Activated CD8-positive, alpha-beta T cell treated with anti-CD3 and anti-CD28 coated beads, Interleukin-2, amount 10 ng/mL, durations not matched to agents 7 days and 5 days (primary cell): ENCODE measurements around the gene PLD1. TPM values are rescaled to one million over a fixed set of nuclear protein-coding genes. Genes with fewer than 3 reads are reported as not detected.

Source experiments
- ATAC-seq: fragments of 150-1000 bp; cut with Tn5 transposase; one replicate; pipeline ENCODE4 v1.10.0; 2021; ENCODE audit warnings: moderate library complexity
- CTCF ChIA-PET: fragments of 350-600 bp; sonication (Branson Sonifier 250); formaldehyde crosslinking; loops from one replicate; lab custom pipeline; 2021; ENCODE audit warnings: antibody characterized with exemption; lab: Charles Lee
- POLR2A ChIA-PET: fragments of 350-600 bp; sonication (Branson Sonifier 250); formaldehyde crosslinking; loops from one replicate; lab custom pipeline; 2021; ENCODE audit warnings: antibody characterized with exemption; lab: Charles Lee
- DNase-seq: peaks from one replicate; pipeline ENCODE4 v3.0.0-alpha.2; 2020
- H3K27ac Mint-ChIP-seq: one replicate; pipeline ENCODE4 v1.8.0; 2021; ENCODE audit warnings: mild to moderate bottlenecking, mixed read lengths
- H3K27me3 Mint-ChIP-seq: one replicate; pipeline ENCODE4 v1.8.0; 2021; ENCODE audit warnings: low read depth, mixed read lengths
- H3K36me3 Mint-ChIP-seq: one replicate; pipeline ENCODE4 v1.8.0; 2021; ENCODE audit warnings: low read depth, mixed read lengths
- H3K4me1 Mint-ChIP-seq: one replicate; pipeline ENCODE4 v1.8.0; 2021; ENCODE audit warnings: low read depth, mixed read lengths
- H3K4me3 Mint-ChIP-seq: one replicate; pipeline ENCODE4 v1.8.0; 2021; ENCODE audit warnings: mild to moderate bottlenecking, mixed read lengths
- H3K9me3 Mint-ChIP-seq: one replicate; pipeline ENCODE4 v1.8.0; 2022; ENCODE audit warnings: mixed read lengths; ENCODE audit not compliant: insufficient read depth
- total RNA-seq, 2 experiments: library from RNA; stranded (reverse); gene quantifications; one replicate each; pipeline ENCODE4 v1.2.3, GENCODE V29; 2021

PLD1 gene
- total RNA-seq, 2 experiments from 2014 or later: 0.29 to 1.1 TPM

GRCh38 chr3:171835116-171835515 lies 24.8 kb upstream of the PLD1 start:
- ATAC-seq: no peak
- CTCF ChIA-PET: interaction anchor here (1.1 to 1.6 kb wide), 3 partner anchors 83 to 873 kb away, joined by 3 to 5 read pairs (median 4); no protein-coding TSS in a partner anchor
- POLR2A ChIA-PET: no interaction called here

GRCh38 chr3:171834461-171834801 lies 24.1 kb upstream of the PLD1 start:
- Mint-ChIP-seq H3K4me1 (no peaks in the 10 kb centered on the region), H3K9me3 (no peaks in the 10 kb centered on the region), H3K4me3 (no peak overlapping the region), H3K27me3 (peaks cover 18% of the 10 kb centered on the region), H3K27ac (no peak overlapping the region), H3K36me3 (no peaks in the 10 kb centered on the region)
- CTCF ChIA-PET: interaction anchor here (0.7 to 1.6 kb wide), 11 partner anchors 12 to 873 kb away, joined by 3 to 5 read pairs (median 3); no protein-coding TSS in a partner anchor
- ATAC-seq: no peak
- no peak for DNase-seq
- POLR2A ChIA-PET: no interaction called here

More at GRCh38 chr3:171835116-171835515, 24.8 kb upstream of the PLD1 start:
- Mint-ChIP-seq H3K9me3 (no peaks in the 10 kb centered on the region), H3K27ac (no peak overlapping the region), H3K4me1 (no peaks in the 10 kb centered on the region), H3K4me3 (no peak overlapping the region), H3K27me3 (peaks cover 19% of the 10 kb centered on the region), H3K36me3 (no peaks in the 10 kb centered on the region)
- no peak for DNase-seq

DNA sequence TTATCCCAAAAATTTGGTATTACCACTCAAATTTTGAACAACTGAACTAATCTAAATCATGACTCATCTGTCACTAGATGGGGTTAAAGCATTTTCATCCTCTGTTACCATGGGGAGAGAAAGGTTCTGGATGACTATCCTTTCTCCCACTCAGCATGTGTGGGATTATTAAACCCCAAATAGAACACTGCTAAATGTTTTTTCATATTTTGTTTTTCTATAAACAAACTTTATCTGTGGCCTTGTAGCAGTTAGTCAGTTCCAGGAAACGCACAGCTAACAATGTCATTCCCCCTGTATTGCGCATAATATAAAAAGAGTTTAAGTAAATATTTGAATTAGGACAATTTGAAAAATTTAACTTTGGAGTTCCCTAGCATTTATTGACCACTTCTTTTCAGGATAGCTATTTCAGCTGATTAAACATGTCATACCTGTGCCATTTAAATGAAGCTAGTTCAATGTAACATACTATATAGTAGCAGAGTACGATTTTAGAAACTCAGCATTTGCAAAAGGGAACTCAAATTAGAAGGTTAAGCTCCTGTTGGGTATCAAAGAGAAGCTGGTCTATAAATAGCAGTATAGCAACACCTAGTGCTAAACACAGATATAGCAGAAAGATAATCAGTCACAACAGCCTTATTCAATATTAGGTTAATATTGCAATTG lies 23.6 kb upstream of the PLD1 start:
- ATAC-seq: no peak
- no peaks in the 10 kb centered on the region for H3K36me3 Mint-ChIP-seq
- DNase-seq: no peak
- POLR2A ChIA-PET: no interaction called here
- H3K4me1 Mint-ChIP-seq: no peaks in the 10 kb centered on the region
- H3K27me3 Mint-ChIP-seq: peaks cover 22% of the 10 kb centered on the region
- CTCF ChIA-PET: interaction anchor here (0.7 to 1.6 kb wide), 11 partner anchors 12 to 872 kb away, joined by 3 to 5 read pairs (median 3); no protein-coding TSS in a partner anchor
- H3K27ac Mint-ChIP-seq: no peak overlapping the region
- no peaks in the 10 kb centered on the region for H3K9me3 Mint-ChIP-seq
- H3K4me3 Mint-ChIP-seq: no peak overlapping the region

DNA sequence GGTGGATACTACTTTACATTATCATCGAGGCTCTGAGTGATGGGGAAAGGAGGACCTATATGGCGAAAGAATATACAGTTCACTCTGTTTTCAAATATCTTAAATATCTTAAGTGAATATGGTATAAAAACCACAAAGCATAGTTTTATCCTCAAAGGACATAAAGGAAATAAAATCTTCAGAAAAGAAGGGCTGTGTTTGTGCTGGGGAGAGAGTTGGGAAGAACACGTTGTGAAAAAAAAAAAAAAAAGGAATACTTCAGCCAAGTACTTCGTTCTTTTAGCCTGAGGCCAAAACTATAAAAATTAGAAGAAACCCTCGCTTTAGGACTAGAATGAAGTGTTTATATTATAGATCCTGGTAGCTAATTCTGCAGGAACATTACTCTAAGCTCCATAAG lies 22.7 kb upstream of the PLD1 start:
- Mint-ChIP-seq H3K27ac (no peak overlapping the region), H3K36me3 (no peaks in the 10 kb centered on the region), H3K27me3 (peaks cover 21% of the 10 kb centered on the region), H3K4me3 (no peak overlapping the region), H3K9me3 (no peaks in the 10 kb centered on the region), H3K4me1 (no peaks in the 10 kb centered on the region)
- POLR2A ChIA-PET: no interaction called here
- CTCF ChIA-PET: interaction anchor here (1.2 to 1.5 kb wide), 2 partner anchors 11 to 36 kb away, joined by 3 read pairs; no protein-coding TSS in a partner anchor
- ATAC-seq (no peak), DNase-seq (no peak)

DNA sequence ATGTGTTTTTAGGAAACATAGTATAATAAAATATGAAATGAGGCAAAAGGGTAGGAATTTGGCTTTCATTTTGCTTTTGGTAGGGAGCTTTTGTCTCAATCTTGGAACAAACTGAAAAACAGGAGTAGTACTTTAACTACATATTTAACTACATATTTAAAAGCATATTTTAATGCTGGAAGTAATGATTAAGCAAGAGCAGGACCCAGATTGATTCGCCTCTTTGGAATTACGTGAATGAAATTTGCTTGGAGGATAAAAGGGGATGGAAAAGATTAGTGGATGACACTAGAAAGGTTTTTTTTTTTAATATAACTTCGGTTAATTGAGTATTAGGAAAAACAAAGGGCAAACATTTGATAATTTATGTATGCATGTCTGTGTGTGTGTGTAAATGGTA lies 21.7 kb upstream of the PLD1 start:
- ATAC-seq: no peak
- DNase-seq: no peak
- ChIA-PET POLR2A (no interaction called here), CTCF (interaction anchor here (1.3 kb wide), 1 partner anchor 10 kb away, joined by 3 read pairs; no protein-coding TSS in a partner anchor)
- Mint-ChIP-seq H3K36me3 (no peaks in the 10 kb centered on the region), H3K27me3 (peaks cover 24% of the 10 kb centered on the region), H3K9me3 (no peaks in the 10 kb centered on the region), H3K4me1 (no peaks in the 10 kb centered on the region), H3K27ac (no peak overlapping the region), H3K4me3 (no peak overlapping the region)

- Mint-ChIP-seq H3K9me3 (no peaks in the 10 kb centered on the region), H3K27me3 (peaks cover 24% of the 10 kb centered on the region), H3K4me1 (no peaks in the 10 kb centered on the region), H3K4me3 (no peak overlapping the region), H3K27ac (no peak overlapping the region), H3K36me3 (no peaks in the 10 kb centered on the region)
- ATAC-seq (no peak), DNase-seq (no peak)
- POLR2A ChIA-PET: no interaction called here
- CTCF ChIA-PET: interaction anchor here (1.2 to 2.6 kb wide), 7 partner anchors 10 to 502 kb away, joined by 3 to 12 read pairs (median 4); partner anchors contain the start of gene PLD1
These were observed 20.2 kb upstream of the PLD1 start for GRCh38 chr3:171830518-171830875.

DNA sequence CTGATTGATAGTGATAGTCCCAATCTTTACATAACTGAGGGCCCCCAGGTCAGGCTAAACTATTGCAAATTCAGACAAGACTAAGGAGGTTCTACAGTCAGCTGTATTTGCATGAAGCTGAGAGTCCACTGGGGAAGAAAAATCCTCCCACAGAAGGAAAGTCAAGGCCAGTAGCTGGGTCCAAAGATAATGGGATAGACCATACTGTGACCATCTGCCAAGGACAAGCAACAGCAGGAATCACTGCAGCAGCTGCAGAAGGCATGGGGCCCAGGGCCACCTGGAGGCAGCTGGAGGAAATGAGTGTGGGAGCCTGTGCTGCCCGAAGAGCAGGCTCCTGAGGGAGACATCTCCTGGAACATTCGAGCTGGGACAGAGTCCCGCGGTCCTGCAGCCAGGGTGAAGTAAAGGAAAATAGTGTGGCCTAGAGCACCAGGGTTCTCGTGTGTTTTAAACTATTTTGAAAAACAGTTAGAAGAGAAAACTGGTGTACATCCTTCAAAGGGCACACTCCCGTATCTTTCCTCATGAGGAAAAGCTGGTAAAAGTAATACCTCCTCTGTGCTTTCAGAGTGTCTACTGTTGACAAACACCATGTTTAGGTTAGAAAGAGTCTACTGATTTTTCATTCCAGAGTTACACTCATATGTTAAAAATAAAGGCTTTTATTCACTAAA lies 19.7 kb upstream of the PLD1 start:
- no peaks in the 10 kb centered on the region for H3K9me3 Mint-ChIP-seq
- ATAC-seq (no peak), DNase-seq (no peak)
- H3K27me3 Mint-ChIP-seq: peaks cover 27% of the 10 kb centered on the region
- no peak overlapping the region for H3K27ac Mint-ChIP-seq
- H3K4me3 Mint-ChIP-seq: no peak overlapping the region
- H3K36me3 Mint-ChIP-seq: no peaks in the 10 kb centered on the region
- CTCF ChIA-PET: interaction anchor here (0.9 to 2.6 kb wide), 9 partner anchors 10 to 868 kb away, joined by 3 to 12 read pairs (median 4); partner anchors contain the start of gene PLD1
- no peaks in the 10 kb centered on the region for H3K4me1 Mint-ChIP-seq
- POLR2A ChIA-PET: no interaction called here

DNA sequence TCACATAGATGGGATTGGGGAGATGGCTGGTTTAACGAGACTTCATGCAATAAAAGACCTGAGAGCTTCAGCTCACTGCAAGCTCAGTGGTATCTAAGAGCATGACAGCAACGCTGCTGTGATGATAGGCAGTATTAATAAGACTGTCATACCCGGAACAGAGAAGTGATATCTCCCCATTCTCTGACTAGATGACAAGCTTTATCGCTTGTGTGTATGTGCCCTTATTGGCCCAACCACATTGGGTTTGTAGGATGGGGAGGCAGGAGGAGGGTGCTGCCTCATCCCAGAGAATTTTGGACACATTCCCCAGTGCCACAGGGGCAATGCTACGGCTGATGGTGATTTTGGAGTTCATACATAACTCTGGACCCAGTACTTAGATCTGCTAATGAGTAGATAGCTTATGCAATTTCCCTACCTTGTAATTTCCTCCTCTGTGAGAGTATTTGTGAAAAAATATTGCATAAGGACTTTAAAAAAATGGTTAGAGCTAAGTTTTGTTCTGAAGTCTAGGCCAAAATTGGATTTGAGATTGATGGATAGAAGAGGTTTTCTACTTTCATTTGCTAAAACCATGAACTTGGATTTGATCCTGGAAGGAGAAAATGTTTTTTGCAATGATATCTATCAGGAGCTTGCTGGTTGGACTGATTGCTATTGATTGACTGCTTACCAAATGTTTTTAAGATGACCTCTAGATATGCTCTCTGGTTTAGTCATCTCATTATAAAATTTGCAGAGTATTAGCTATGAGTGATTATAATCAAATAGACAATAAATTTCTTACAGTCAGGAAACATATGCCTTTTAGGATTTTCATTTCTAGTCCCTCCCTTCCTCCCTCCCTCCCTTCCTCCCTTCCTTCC lies 18.9 kb upstream of the PLD1 start:
- Mint-ChIP-seq H3K9me3 (no peaks in the 10 kb centered on the region), H3K27me3 (peaks cover 30% of the 10 kb centered on the region), H3K36me3 (no peaks in the 10 kb centered on the region), H3K4me3 (no peak overlapping the region), H3K27ac (no peak overlapping the region), H3K4me1 (no peaks in the 10 kb centered on the region)
- CTCF ChIA-PET: interaction anchor here (0.6 to 2.6 kb wide), 12 partner anchors 9 to 867 kb away, joined by 3 to 12 read pairs (median 4); partner anchors contain the start of gene PLD1
- DNase-seq (no peak), ATAC-seq (no peak)
- POLR2A ChIA-PET: no interaction called here

- no peak for ATAC-seq
- Mint-ChIP-seq H3K27me3 (peaks cover 35% of the 10 kb centered on the region), H3K4me1 (no peaks in the 10 kb centered on the region), H3K9me3 (no peaks in the 10 kb centered on the region), H3K4me3 (no peak overlapping the region), H3K27ac (no peak overlapping the region), H3K36me3 (no peaks in the 10 kb centered on the region)
- POLR2A ChIA-PET: no interaction called here
- CTCF ChIA-PET: interaction anchor here (1.5 to 2.6 kb wide), 2 partner anchors 21 to 56 kb away, joined by 4 to 12 read pairs; no protein-coding TSS in a partner anchor
- no peak for DNase-seq
These were observed 17.7 kb upstream of the PLD1 start for GRCh38 chr3:171827836-171828458.

DNA sequence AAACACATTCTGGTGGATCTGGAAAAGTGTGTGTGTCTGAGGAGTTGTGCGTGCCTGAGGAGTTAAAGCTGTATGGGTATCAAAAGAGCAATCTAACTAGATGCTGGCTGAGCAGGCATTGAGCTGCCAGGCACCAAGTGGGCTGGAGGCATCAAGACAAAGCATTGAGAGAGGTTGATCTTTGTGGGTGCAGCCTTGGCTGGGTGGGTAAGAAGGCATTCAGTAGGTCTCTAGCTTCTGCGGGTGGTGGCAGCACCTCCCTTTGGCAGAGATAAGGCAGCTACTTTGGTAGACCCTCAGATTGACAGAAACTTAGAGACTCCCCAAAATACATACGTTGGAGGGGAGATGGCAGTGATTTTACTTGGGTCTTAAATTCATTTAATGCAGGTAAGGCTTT lies 17.1 kb upstream of the PLD1 start:
- no peak for DNase-seq
- ATAC-seq: no peak
- no peak overlapping the region for H3K4me3 Mint-ChIP-seq
- ChIA-PET POLR2A (no interaction called here), CTCF (interaction anchor here (0.5 to 1.5 kb wide), 2 partner anchors 21 to 987 kb away, joined by 4 read pairs; no protein-coding TSS in a partner anchor)
- no peaks in the 10 kb centered on the region for H3K9me3 Mint-ChIP-seq
- H3K4me1 Mint-ChIP-seq: no peaks in the 10 kb centered on the region
- H3K27ac Mint-ChIP-seq: no peak overlapping the region
- H3K27me3 Mint-ChIP-seq: peaks cover 35% of the 10 kb centered on the region
- no peaks in the 10 kb centered on the region for H3K36me3 Mint-ChIP-seq

- ATAC-seq (no peak), DNase-seq (no peak)
- Mint-ChIP-seq H3K27me3 (peaks cover 35% of the 10 kb centered on the region), H3K27ac (no peak overlapping the region), H3K36me3 (no peaks in the 10 kb centered on the region), H3K4me3 (no peak overlapping the region), H3K9me3 (no peaks in the 10 kb centered on the region), H3K4me1 (peaks cover 5% of the 10 kb centered on the region)
- ChIA-PET CTCF (no interaction called here), POLR2A (no interaction called here)
These were observed 15.0 kb upstream of the PLD1 start for GRCh38 chr3:171825222-171825828.
